Astrocyte (in vitro differentiated cells and primary cell): ENCODE results near the gene PDPK1. TPM values are rescaled to one million over a fixed set of nuclear protein-coding genes. Genes with fewer than 3 reads are reported as not detected.

ENCODE experiments used
- DNase-seq: peaks from one replicate; pipeline ENCODE4 v3.0.0-alpha.2; 2010; ENCODE audit warnings: low read depth
- FAIRE-seq: peaks from 2 replicates; lab custom pipeline; 2011; peaks lifted over from hg19 to GRCh38; lab: Jason Lieb, UNC
- H2AFZ ChIP-seq: 2 replicates; pipeline ENCODE4 v1.6.0; 2012; ENCODE audit warnings: low read depth, low read length, inconsistent platforms
- H3K27ac ChIP-seq: 2 replicates; pipeline ENCODE4 v1.5.1; 2011; ENCODE audit warnings: low read depth, low read length, inconsistent platforms
- H3K27me3 ChIP-seq: 2 replicates; pipeline ENCODE4 v1.6.0; 2011; ENCODE audit warnings: low read length, inconsistent platforms; ENCODE audit not compliant: insufficient read depth
- H3K36me3 ChIP-seq: 2 replicates; pipeline ENCODE4 v1.5.1; 2011; ENCODE audit warnings: low read length, inconsistent platforms; ENCODE audit not compliant: insufficient read depth
- H3K4me1 ChIP-seq: 2 replicates; pipeline ENCODE4 v1.5.1; 2011; ENCODE audit warnings: low read length, inconsistent platforms; ENCODE audit not compliant: insufficient read depth
- H3K4me2 ChIP-seq: 2 replicates; pipeline ENCODE4 v1.6.0; 2012; ENCODE audit warnings: low read length, inconsistent platforms
- H3K4me3 ChIP-seq: 2 replicates; pipeline ENCODE4 v1.5.1; 2011; ENCODE audit warnings: low read depth, mild to moderate bottlenecking, low read length, inconsistent platforms; ENCODE audit not compliant: insufficient read depth
- H3K79me2 ChIP-seq: 2 replicates; pipeline ENCODE4 v1.6.0; 2012; ENCODE audit warnings: mild to moderate bottlenecking, low read length, inconsistent platforms; ENCODE audit not compliant: insufficient read depth
- H3K9ac ChIP-seq: 2 replicates; pipeline ENCODE4 v1.6.0; 2012; ENCODE audit warnings: mild to moderate bottlenecking, low read length, inconsistent platforms
- H3K9me3 ChIP-seq: 2 replicates; pipeline ENCODE4 v1.5.1; 2012; ENCODE audit warnings: low read depth, mild to moderate bottlenecking, low read length, inconsistent platforms; ENCODE audit not compliant: insufficient read depth
- H4K20me1 ChIP-seq: 2 replicates; pipeline ENCODE4 v1.6.0; 2012; ENCODE audit warnings: low read length, inconsistent platforms; ENCODE audit not compliant: insufficient read depth
- H3K27ac Mint-ChIP-seq: one replicate; pipeline ENCODE4 v1.8.0; 2021; ENCODE audit warnings: mild to moderate bottlenecking, mixed read lengths; ENCODE audit not compliant: unreplicated experiment
- H3K27me3 Mint-ChIP-seq: one replicate; pipeline ENCODE4 v1.8.0; 2021; ENCODE audit warnings: low read depth, mixed read lengths; ENCODE audit not compliant: unreplicated experiment
- H3K36me3 Mint-ChIP-seq: one replicate; pipeline ENCODE4 v1.8.0; 2021; ENCODE audit warnings: low read depth, mixed read lengths; ENCODE audit not compliant: unreplicated experiment
- H3K4me1 Mint-ChIP-seq: one replicate; pipeline ENCODE4 v1.8.0; 2021; ENCODE audit warnings: low read depth, mixed read lengths; ENCODE audit not compliant: unreplicated experiment
- H3K4me3 Mint-ChIP-seq: one replicate; pipeline ENCODE4 v1.8.0; 2021; ENCODE audit warnings: mild to moderate bottlenecking, moderate library complexity, mixed read lengths; ENCODE audit not compliant: unreplicated experiment
- H3K9me3 Mint-ChIP-seq: one replicate; pipeline ENCODE4 v1.8.0; 2021; ENCODE audit warnings: mild to moderate bottlenecking, mixed read lengths; ENCODE audit not compliant: unreplicated experiment
- EZH2 ChIP-seq: IDR thresholded peaks from 2 replicates; pipeline ENCODE4 v1.6.1; 2012; ENCODE audit warnings: mild to moderate bottlenecking, low read length, inconsistent platforms; ENCODE audit not compliant: insufficient read depth
- total RNA-seq: library from RNA; stranded (reverse); gene quantifications from 2 replicates; pipeline ENCODE4 v1.2.1, GENCODE V29; 2021
- TF ChIP-seq, protein P1 (sequence below): IDR thresholded peaks from 2 replicates; pipeline ENCODE4 v1.5.1; 2011; ENCODE audit warnings: low read depth, mild to moderate bottlenecking, inconsistent platforms, low read length, moderate library complexity; ENCODE audit not compliant: insufficient read depth

Gene PDPK1
- total RNA-seq, 1 donor from 2014 or later = 48.1 TPM

DNA sequence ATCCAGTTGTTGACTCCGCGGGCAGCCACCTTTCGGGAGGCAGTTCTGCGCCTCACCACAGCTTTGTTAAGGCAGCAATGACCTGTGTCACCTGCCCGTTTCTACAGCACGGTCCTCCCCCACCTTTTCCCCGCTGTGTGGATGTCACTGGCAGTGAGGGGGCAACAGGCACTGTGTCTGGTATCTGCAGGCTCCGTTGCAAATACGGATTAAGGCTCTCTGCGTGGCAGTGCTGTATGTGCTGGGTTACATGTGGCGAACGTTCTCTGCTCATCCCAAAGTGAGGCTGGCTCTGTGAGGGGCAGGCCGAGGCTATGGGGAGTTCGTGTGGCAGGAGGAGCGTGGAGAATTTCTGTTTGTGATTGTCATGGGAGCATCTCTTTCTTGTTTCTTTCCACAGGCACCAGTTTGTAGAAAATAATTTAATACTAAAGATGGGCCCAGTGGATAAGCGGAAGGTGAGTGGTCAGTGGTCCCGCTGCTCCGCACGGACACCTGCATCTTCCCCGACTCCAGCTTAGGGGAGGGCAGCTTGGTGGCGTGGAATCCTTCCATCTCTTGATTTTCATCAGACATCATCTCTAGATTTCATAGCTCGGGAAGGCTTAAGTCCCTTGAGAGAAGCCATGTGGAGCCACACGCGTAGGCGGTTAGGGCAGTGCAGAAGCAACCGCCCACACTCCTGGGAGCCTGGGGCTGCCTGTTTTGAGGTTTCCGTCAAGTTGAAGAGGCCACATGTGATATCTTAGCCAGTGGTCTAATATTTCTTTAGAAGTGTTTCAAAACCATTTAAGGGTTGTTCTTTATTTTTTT, 57.8 kb downstream of the PDPK1 start:
- no peaks in the 10 kb centered on the region for H3K27me3 ChIP-seq
- peaks cover 3% of the 10 kb centered on the region for H3K4me1 Mint-ChIP-seq
- H3K4me1 ChIP-seq = no peaks in the 10 kb centered on the region
- H4K20me1 ChIP-seq = peaks cover 39% of the 10 kb centered on the region
- H3K36me3 Mint-ChIP-seq = peaks cover 5% of the 10 kb centered on the region
- no peak overlapping the region for H3K4me3 ChIP-seq
- FAIRE-seq (no peak), DNase-seq (no peak)
- no peak overlapping the region for H3K27ac Mint-ChIP-seq
- TF ChIP-seq, protein P1, sequence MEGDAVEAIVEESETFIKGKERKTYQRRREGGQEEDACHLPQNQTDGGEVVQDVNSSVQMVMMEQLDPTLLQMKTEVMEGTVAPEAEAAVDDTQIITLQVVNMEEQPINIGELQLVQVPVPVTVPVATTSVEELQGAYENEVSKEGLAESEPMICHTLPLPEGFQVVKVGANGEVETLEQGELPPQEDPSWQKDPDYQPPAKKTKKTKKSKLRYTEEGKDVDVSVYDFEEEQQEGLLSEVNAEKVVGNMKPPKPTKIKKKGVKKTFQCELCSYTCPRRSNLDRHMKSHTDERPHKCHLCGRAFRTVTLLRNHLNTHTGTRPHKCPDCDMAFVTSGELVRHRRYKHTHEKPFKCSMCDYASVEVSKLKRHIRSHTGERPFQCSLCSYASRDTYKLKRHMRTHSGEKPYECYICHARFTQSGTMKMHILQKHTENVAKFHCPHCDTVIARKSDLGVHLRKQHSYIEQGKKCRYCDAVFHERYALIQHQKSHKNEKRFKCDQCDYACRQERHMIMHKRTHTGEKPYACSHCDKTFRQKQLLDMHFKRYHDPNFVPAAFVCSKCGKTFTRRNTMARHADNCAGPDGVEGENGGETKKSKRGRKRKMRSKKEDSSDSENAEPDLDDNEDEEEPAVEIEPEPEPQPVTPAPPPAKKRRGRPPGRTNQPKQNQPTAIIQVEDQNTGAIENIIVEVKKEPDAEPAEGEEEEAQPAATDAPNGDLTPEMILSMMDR = no peak
- no peak for TF ChIP-seq EZH2
- peak overlapping the region; percentile 45 for H3K4me3 Mint-ChIP-seq
- H3K27ac ChIP-seq = no peak overlapping the region
- H3K27me3 Mint-ChIP-seq = no peaks in the 10 kb centered on the region
- H3K79me2 ChIP-seq = peaks cover 28% of the 10 kb centered on the region
- H3K9me3 Mint-ChIP-seq = no peaks in the 10 kb centered on the region
- peaks cover 6% of the 10 kb centered on the region for H3K36me3 ChIP-seq
- H3K9ac ChIP-seq = no peak overlapping the region
- no peak overlapping the region for H2AFZ ChIP-seq
- no peak overlapping the region for H3K4me2 ChIP-seq
- no peaks in the 10 kb centered on the region for H3K9me3 ChIP-seq

DNA sequence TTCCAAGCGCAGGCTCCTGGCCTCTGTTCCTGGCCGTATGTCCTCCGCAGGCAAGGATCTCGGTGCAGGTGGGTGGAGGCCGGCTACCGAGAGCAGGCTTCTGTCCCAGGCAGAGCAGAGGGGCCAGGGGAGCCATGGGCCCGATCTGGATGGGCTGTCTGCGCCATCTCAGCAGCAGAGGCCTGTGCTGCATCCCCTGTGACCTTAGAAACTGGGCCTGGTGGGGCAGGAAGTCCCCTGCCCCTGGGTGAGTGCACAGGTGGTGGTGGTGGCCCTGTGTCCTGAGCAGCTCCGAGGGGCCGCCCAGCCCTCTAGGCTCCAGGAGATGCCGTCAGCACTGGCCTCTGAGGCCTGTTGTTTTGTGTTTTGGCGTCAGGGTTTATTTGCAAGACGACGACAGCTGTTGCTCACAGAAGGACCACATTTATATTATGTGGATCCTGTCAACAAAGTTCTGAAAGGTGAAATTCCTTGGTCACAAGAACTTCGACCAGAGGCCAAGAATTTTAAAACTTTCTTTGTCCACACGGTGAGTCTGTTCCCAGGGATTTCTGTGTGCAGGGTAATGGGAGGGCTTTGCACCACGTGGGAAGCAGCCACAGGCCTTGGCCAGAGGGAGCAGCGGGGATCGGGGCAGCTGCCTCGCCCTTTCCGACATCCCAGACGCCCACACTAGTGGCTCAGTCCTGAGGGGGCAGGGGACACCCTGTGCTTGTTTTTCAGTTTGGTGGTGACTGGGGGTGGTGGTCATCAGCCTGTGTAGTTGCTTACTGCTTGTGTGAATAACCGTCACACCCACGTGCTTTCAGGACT, 59.1 kb downstream of the PDPK1 start:
- H3K9ac ChIP-seq = no peak overlapping the region

More for the DNA sequence above, 59.1 kb downstream of the PDPK1 start:
- H3K4me1 Mint-ChIP-seq = peaks cover 3% of the 10 kb centered on the region
- H3K4me1 ChIP-seq = no peaks in the 10 kb centered on the region
- TF ChIP-seq, protein P1 = no peak
- no peak for TF ChIP-seq EZH2
- peaks cover 4% of the 10 kb centered on the region for H3K36me3 ChIP-seq
- peaks cover 32% of the 10 kb centered on the region for H4K20me1 ChIP-seq
- H3K9me3 Mint-ChIP-seq = no peaks in the 10 kb centered on the region
- no peak for DNase-seq
- peaks cover 5% of the 10 kb centered on the region for H3K36me3 Mint-ChIP-seq
- FAIRE-seq = no peak
- H3K27me3 Mint-ChIP-seq = no peaks in the 10 kb centered on the region
- H3K4me2 ChIP-seq = no peak overlapping the region
- no peaks in the 10 kb centered on the region for H3K9me3 ChIP-seq
- no peak overlapping the region for H3K27ac ChIP-seq
- H3K4me3 Mint-ChIP-seq = no peak overlapping the region
- H3K27me3 ChIP-seq = no peaks in the 10 kb centered on the region
- H3K27ac Mint-ChIP-seq = no peak overlapping the region
- no peak overlapping the region for H3K4me3 ChIP-seq
- peaks cover 25% of the 10 kb centered on the region for H3K79me2 ChIP-seq
- H2AFZ ChIP-seq = no peak overlapping the region
